HG02642 (cell line): ENCODE data around the gene ALDH9A1.
"Not testable (repeated sequence)": the region's sequence is repeated elsewhere in the genome, so short reads cannot be mapped to it uniquely, and the experiment has no call there.

Experiments used
- ATAC-seq: cut with Tn5 transposase; IDR thresholded peaks from one replicate; pipeline ENCODE4 v1.9.1; 2021; ENCODE audit warnings: mild to moderate bottlenecking; ENCODE audit not compliant: unreplicated experiment, poor library complexity

ALDH9A1 gene

GRCh38 chr1:165697881-165698760 is at the start of gene ALDH9A1:
TSS of gene ALDH9A1 (minus strand) at chr1:165698562. CDS start at chr1:165698558, 4 bp downstream.
- peak; percentile 93 for ATAC-seq

- no peak for ATAC-seq
Observed at GRCh38 chr1:165747632-165748447, 49.5 kb upstream of the ALDH9A1 start.

GRCh38 chr1:165744913-165745312 is 46.6 kb upstream of the ALDH9A1 start:
- not testable (repeated sequence) for ATAC-seq

GRCh38 chr1:165742194-165742593 is 43.8 kb upstream of the ALDH9A1 start:
- no peak for ATAC-seq

DNA sequence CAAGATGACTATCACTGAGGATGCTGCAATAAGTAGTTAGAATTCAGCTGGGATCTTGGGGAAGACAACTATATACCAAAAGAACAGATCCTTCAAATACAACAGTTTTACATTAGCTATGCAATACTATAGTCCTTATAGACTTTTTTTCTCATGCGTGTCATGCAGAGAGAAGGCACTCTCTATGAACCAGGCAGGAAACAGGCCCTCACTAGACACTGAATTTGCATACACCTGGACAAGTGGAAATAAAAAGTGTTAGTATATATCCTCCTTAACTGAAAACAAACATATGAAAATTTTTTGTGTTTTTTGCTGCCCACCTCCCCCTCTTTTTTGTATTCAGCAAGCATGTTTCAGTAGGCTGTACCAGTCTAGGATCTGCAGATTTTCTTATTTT is 40.4 kb upstream of the ALDH9A1 start:
- ATAC-seq = peak; percentile 98

DNA sequence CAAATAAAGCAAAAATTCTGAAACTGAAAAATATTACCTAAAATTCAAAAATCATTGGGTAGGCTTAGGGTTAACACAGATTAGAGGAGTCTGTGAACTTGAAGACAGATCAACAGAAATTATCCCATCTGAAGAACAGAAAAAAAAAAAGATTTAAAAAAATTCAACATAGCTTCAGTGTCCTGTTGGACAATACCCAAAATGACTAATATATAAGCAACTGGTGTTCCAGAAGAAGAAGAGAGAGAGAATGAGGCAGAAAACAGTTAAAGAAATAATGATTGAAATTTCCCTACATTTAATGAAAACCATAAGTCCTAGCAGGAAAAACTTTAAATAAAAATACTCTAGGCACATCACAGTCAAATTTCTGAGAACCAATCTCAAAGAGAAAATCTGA is 38.8 kb upstream of the ALDH9A1 start:
- ATAC-seq = no peak

DNA sequence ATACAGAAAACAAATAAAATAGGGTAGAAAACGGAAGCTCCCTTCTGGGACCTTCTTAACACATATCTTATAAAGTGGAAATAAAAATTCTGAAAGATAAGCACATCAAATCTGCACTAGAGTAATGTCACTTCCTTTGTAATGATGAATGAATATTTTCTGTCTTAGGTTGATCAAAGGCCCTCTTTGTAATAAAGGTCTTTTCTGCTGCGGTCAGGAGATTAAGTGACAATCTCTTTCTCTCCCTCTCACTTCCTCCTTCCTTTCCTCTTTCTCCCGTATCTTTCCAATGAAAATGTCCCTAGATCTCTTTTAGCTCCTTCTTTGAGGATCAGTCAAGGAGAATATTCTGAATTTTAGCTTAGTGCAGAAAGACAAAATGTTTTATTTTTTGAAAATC is 36.5 kb upstream of the ALDH9A1 start:
- no peak for ATAC-seq

GRCh38 chr1:165726841-165727240 is 28.5 kb upstream of the ALDH9A1 start:
- ATAC-seq = no peak

DNA sequence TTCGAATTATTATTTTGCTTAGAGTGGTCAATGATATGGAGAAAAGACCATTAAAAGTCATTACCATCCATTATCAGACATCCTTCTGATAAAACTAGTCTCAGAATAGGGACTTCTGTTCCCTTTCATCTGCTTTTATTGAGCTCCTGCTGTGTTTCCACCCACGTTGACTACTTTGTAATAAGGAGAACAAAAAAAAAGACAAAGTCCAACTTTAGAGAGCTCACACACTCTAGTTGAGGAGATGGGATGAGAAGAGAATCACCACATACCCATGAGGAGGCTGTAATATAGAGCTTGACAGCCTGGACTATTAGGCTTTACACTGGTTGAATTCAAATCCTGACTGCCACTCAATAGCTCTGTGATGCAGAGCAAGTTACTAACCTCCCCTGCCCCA is 27.8 kb upstream of the ALDH9A1 start:
- no peak for ATAC-seq

- ATAC-seq = no peak
Observed at GRCh38 chr1:165717918-165718515, 19.7 kb upstream of the ALDH9A1 start.

DNA sequence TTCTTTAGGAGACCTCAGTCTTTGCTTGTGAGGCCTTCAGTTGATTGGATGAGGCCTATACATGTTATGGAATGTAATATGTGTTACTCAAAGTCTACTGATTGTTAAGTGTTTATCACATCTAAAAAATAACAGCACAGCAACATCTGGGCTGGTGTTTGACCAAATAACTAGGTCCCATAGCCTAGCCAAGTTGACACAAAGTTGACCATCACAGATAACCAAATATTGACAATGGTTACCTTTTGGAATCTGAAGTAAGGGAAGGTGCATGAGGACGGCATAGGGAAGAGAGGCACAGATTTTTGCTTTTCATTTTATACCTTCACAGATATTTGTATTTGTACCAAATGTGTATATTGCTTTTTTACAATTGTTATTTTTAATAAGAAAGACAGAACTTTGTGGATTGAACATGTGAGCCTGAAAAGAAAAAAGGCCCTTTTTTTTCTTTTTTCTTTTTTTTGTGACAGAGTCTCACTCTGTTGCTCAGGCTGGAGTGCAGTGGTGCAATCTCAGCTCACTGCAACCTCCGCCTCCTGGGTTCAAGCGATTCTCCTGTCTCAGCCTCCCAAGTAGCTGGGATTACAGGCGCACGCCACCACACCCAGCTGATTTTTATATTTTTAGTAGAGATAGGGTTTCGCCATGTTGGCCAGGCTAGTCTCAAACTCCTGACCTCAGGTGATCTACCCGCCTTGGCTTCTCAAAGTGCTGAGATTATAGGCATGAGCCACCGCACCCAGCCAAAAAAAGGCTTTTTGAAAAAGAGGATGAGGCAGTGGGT is 18.1 kb upstream of the ALDH9A1 start:
- ATAC-seq = not testable (repeated sequence)

- ATAC-seq = no peak
Observed at GRCh38 chr1:165712764-165713163, 14.4 kb upstream of the ALDH9A1 start.

- ATAC-seq = no peak
Observed at GRCh38 chr1:165707984-165708706, 9.8 kb upstream of the ALDH9A1 start.

DNA sequence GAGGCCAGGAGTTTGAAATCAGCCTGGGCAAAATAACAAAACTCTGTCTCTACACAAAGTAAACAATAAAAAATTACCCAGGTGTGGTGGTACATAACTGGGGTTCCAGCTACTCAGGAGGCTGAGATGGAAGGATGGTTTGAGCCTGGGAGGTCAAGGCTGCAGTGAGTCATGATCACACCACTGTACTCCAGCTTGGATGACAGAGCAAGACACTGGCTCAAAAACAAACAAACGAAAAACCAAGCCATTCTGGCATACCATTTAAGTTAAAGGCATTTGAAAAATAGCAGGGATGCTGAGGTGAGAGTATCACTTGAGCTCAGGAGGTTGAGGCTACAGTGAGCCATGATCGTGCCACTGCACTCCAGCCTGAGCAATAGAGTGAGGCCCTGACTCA is 5.3 kb upstream of the ALDH9A1 start:
- ATAC-seq = no peak

GRCh38 chr1:165701922-165702321 is 3.6 kb upstream of the ALDH9A1 start:
- not testable (repeated sequence) for ATAC-seq

GRCh38 chr1:165699577-165699976 is 1.2 kb upstream of the ALDH9A1 start:
- no peak for ATAC-seq

GRCh38 chr1:165698761-165699052 is 345 bp upstream of the ALDH9A1 start:
- ATAC-seq = no peak

DNA sequence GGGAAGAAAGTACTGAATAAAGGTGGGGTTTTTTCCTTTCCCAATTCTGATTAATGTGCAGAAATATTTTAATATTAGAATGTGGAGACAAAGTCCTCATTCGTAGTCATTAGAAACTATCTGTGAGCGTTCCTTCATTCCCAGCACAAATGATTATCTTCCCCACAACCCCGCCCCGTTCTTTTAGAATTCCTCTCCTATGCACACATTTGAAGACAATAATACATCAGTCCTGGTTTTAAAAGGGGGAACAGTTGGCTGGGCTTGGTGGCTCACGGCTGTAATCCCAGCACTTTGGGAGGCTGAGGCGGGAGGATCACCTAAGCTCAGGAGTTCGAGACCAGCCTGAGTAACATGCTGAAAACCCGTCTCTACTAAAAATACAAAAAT is 876 bp downstream of the ALDH9A1 start:
- ATAC-seq = no peak

- no peak for ATAC-seq
Observed at GRCh38 chr1:165696625-165697100, 1.7 kb downstream of the ALDH9A1 start.

DNA sequence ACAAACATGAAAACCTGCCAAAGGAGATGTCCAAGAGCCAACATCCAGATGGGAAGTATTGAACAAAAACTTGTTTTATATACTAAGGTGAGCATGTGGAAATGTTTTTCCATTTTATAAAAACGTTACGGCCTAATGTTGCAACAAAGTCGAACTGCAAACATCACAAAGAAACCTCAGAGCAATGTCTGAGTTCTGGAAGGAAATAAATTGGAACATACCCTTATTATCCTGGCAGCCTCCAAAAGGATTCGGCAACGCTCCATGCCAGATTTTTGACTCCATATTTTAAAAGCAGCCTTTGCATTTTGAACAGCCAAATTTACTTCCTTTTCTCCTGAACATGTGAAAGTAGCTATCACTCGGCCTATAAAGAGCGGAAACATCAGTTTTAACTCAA is 3.3 kb downstream of the ALDH9A1 start:
- ATAC-seq = no peak
